ENCODE measurements around the gene LILRB4. TPM values are rescaled to one million over a fixed set of nuclear protein-coding genes. Genes with fewer than 3 reads are reported as not detected.
"Not testable (repeated sequence)": the region's sequence is repeated elsewhere in the genome, so short reads cannot be mapped to it uniquely, and the experiment has no call there.

The LILRB4 gene
- total RNA-seq, 1 donor = 16.7 TPM

- Histone ChIP-seq H3K9me3 (ENCODE audit: low read depth, low read length) (no peaks in the 10 kb centered on the region), H3K27me3 (ENCODE audit: insufficient read depth, low read length) (peaks cover 6% of the 10 kb centered on the region), H3K4me1 (ENCODE audit: insufficient read depth, low read length) (peaks cover 36% of the 10 kb centered on the region), H3K4me3 (ENCODE audit: low read length) (no peak overlapping the region)
These were observed 4.4 kb downstream of the LILRB4 start for GRCh38 chr19:54667217-54667616.

- H3K9me3 ChIP-seq (ENCODE audit: low read depth, low read length) = no peaks in the 10 kb centered on the region
- H3K27me3 ChIP-seq (ENCODE audit: insufficient read depth, low read length) = peaks cover 6% of the 10 kb centered on the region
- H3K4me3 ChIP-seq (ENCODE audit: low read length) = no peak overlapping the region
- peaks cover 27% of the 10 kb centered on the region for H3K4me1 ChIP-seq (ENCODE audit: insufficient read depth, low read length)
These were observed 5.6 kb downstream of the LILRB4 start for GRCh38 chr19:54668353-54668752.

GRCh38 chr19:54670576-54671357, 8.0 kb downstream of the LILRB4 start:
- H3K4me3 ChIP-seq (ENCODE audit: low read length) = no peak overlapping the region
- H3K27me3 ChIP-seq (ENCODE audit: insufficient read depth, low read length) = peaks cover 6% of the 10 kb centered on the region
- H3K4me1 ChIP-seq (ENCODE audit: insufficient read depth, low read length) = peaks cover 14% of the 10 kb centered on the region
- no peaks in the 10 kb centered on the region for H3K9me3 ChIP-seq (ENCODE audit: low read depth, low read length)

- H3K4me1 ChIP-seq (ENCODE audit: insufficient read depth, low read length) = peaks cover 14% of the 10 kb centered on the region
These were observed 10.4 kb downstream of the LILRB4 start for GRCh38 chr19:54673222-54673621.

GRCh38 chr19:54674021-54674617, 11.3 kb downstream of the LILRB4 start:
- Histone ChIP-seq H3K4me3 (ENCODE audit: low read length) (no peak overlapping the region), H3K27me3 (ENCODE audit: insufficient read depth, low read length) (peaks cover 6% of the 10 kb centered on the region), H3K4me1 (ENCODE audit: insufficient read depth, low read length) (peaks cover 14% of the 10 kb centered on the region), H3K9me3 (ENCODE audit: low read depth, low read length) (no peaks in the 10 kb centered on the region)

More at GRCh38 chr19:54673222-54673621, 10.4 kb downstream of the LILRB4 start:
- Histone ChIP-seq H3K4me3 (ENCODE audit: low read length) (no peak overlapping the region), H3K27me3 (ENCODE audit: insufficient read depth, low read length) (peaks cover 6% of the 10 kb centered on the region), H3K9me3 (ENCODE audit: low read depth, low read length) (no peaks in the 10 kb centered on the region)

- not testable (repeated sequence) for H3K27me3 ChIP-seq (ENCODE audit: insufficient read depth, low read length); H3K4me3 ChIP-seq (ENCODE audit: low read length); H3K4me1 ChIP-seq (ENCODE audit: insufficient read depth, low read length); H3K9me3 ChIP-seq (ENCODE audit: low read depth, low read length)
These were observed 13.5 kb downstream of the LILRB4 start for GRCh38 chr19:54676210-54676834.

GRCh38 chr19:54677217-54677616, 14.4 kb downstream of the LILRB4 start:
- Histone ChIP-seq H3K4me3 (ENCODE audit: low read length) (no peak overlapping the region), H3K27me3 (ENCODE audit: insufficient read depth, low read length) (peaks cover 5% of the 10 kb centered on the region), H3K9me3 (ENCODE audit: low read depth, low read length) (no peaks in the 10 kb centered on the region)

GRCh38 chr19:54681596-54681995, 18.8 kb downstream of the LILRB4 start:
- H3K4me3 ChIP-seq (ENCODE audit: low read length); H3K9me3 ChIP-seq (ENCODE audit: low read depth, low read length); H3K27me3 ChIP-seq (ENCODE audit: insufficient read depth, low read length): not testable (repeated sequence)

More at GRCh38 chr19:54677217-54677616, 14.4 kb downstream of the LILRB4 start:
- peaks cover 2% of the 10 kb centered on the region for H3K4me1 ChIP-seq (ENCODE audit: insufficient read depth, low read length)

GRCh38 chr19:54682306-54682856, 19.6 kb downstream of the LILRB4 start:
- Histone ChIP-seq H3K4me3 (ENCODE audit: low read length) (no peak overlapping the region), H3K4me1 (ENCODE audit: insufficient read depth, low read length) (peaks cover 11% of the 10 kb centered on the region), H3K27me3 (ENCODE audit: insufficient read depth, low read length) (peaks cover 11% of the 10 kb centered on the region), H3K9me3 (ENCODE audit: low read depth, low read length) (no peaks in the 10 kb centered on the region)

More at GRCh38 chr19:54681596-54681995, 18.8 kb downstream of the LILRB4 start:
- peaks cover 11% of the 10 kb centered on the region for H3K4me1 ChIP-seq (ENCODE audit: insufficient read depth, low read length)

- Histone ChIP-seq H3K27me3 (ENCODE audit: insufficient read depth, low read length) (peaks cover 28% of the 10 kb centered on the region), H3K4me3 (ENCODE audit: low read length) (no peak overlapping the region), H3K4me1 (ENCODE audit: insufficient read depth, low read length) (peaks cover 11% of the 10 kb centered on the region), H3K9me3 (ENCODE audit: low read depth, low read length) (no peaks in the 10 kb centered on the region)
These were observed 21.7 kb downstream of the LILRB4 start for GRCh38 chr19:54684527-54684926.

- peaks cover 27% of the 10 kb centered on the region for H3K27me3 ChIP-seq (ENCODE audit: insufficient read depth, low read length)
- H3K4me3 ChIP-seq (ENCODE audit: low read length) = no peak overlapping the region
- H3K9me3 ChIP-seq (ENCODE audit: low read depth, low read length) = no peaks in the 10 kb centered on the region
- peaks cover 36% of the 10 kb centered on the region for H3K4me1 ChIP-seq (ENCODE audit: insufficient read depth, low read length)
These were observed 29.0 kb downstream of the LILRB4 start for GRCh38 chr19:54691582-54692297.

- Histone ChIP-seq H3K4me3 (ENCODE audit: low read length) (no peak overlapping the region), H3K27me3 (ENCODE audit: insufficient read depth, low read length) (peaks cover 26% of the 10 kb centered on the region), H3K9me3 (ENCODE audit: low read depth, low read length) (no peaks in the 10 kb centered on the region), H3K4me1 (ENCODE audit: insufficient read depth, low read length) (peaks cover 40% of the 10 kb centered on the region)
These were observed 29.5 kb downstream of the LILRB4 start for GRCh38 chr19:54692298-54692615.

- H3K4me1 ChIP-seq (ENCODE audit: insufficient read depth, low read length) = peaks cover 40% of the 10 kb centered on the region
- peaks cover 7% of the 10 kb centered on the region for H3K27me3 ChIP-seq (ENCODE audit: insufficient read depth, low read length)
- no peaks in the 10 kb centered on the region for H3K9me3 ChIP-seq (ENCODE audit: low read depth, low read length)
These were observed 31.9 kb downstream of the LILRB4 start for GRCh38 chr19:54694648-54695047.

GRCh38 chr19:54696117-54696548, 33.3 kb downstream of the LILRB4 start:
- Histone ChIP-seq H3K4me1 (ENCODE audit: insufficient read depth, low read length) (peaks cover 40% of the 10 kb centered on the region), H3K4me3 (ENCODE audit: low read length) (no peak overlapping the region), H3K27me3 (ENCODE audit: insufficient read depth, low read length) (peaks cover 2% of the 10 kb centered on the region), H3K9me3 (ENCODE audit: low read depth, low read length) (no peaks in the 10 kb centered on the region)

More at GRCh38 chr19:54694648-54695047, 31.9 kb downstream of the LILRB4 start:
- H3K4me3 ChIP-seq (ENCODE audit: low read length) = no peak overlapping the region

- Histone ChIP-seq H3K4me3 (ENCODE audit: low read length) (no peak overlapping the region), H3K27me3 (ENCODE audit: insufficient read depth, low read length) (no peaks in the 10 kb centered on the region), H3K4me1 (ENCODE audit: insufficient read depth, low read length) (peaks cover 33% of the 10 kb centered on the region)
These were observed 34.0 kb downstream of the LILRB4 start for GRCh38 chr19:54696766-54697165.

More at GRCh38 chr19:54696766-54697165, 34.0 kb downstream of the LILRB4 start:
- no peaks in the 10 kb centered on the region for H3K9me3 ChIP-seq (ENCODE audit: low read depth, low read length)

All from mononuclear cell (primary cell).